Peyer's patch (tissue), 4 donors: ENCODE results near the gene EAF1. TPM values are rescaled to one million over a fixed set of nuclear protein-coding genes. Genes with fewer than 3 reads are reported as not detected.

Experiments
- DNase-seq, 3 donors: peaks; one replicate each; pipeline ENCODE4 v3.0.0-alpha.2; 2017 to 2019
- H3K27ac ChIP-seq, 4 donors: fragments of 200-600 bp; sonication (generic); one replicate each; pipeline ENCODE4 v1.5.1; 2016 to 2019
- H3K27me3 ChIP-seq, 2 donors: fragments of 200-600 bp; sonication (generic); one replicate each; pipeline ENCODE4 v1.5.1; 2019
- H3K36me3 ChIP-seq, 3 donors: fragments of 200-600 bp; sonication (generic); one replicate each; pipeline ENCODE4 v1.5.1; 2016 to 2019
- H3K4me1 ChIP-seq, 4 donors: fragments of 200-600 bp; sonication (generic); one replicate each; pipeline ENCODE4 v1.5.1; 2016 to 2019
- H3K4me3 ChIP-seq, 4 donors: fragments of 200-600 bp; sonication (generic); 1 replicate in 3 of 4; 2 replicates in 1 of 4; pipeline ENCODE4 v1.5.1; 2016 to 2019; ENCODE audit warnings: mild to moderate bottlenecking in 1 of 4
- H3K9me3 ChIP-seq, 4 donors: fragments of 200-600 bp; sonication (generic); one replicate each; pipeline ENCODE4 v1.5.1; 2016 to 2019; ENCODE audit warnings: mild to moderate bottlenecking in 1 of 4
- POLR2A ChIP-seq, 2 donors: fragments of 450-650 bp; IDR thresholded peaks; one replicate each; pipeline ENCODE4 v1.5.1; 2017; ENCODE audit warnings: antibody characterized with exemption in 2 of 2, mild to moderate bottlenecking in 2 of 2, moderate library complexity in 2 of 2
- total RNA-seq, 4 donors: library from RNA; depleted of rRNA; stranded (reverse); fragments of >200 nt; gene quantifications; one replicate each; pipeline ENCODE4 v1.1.0, GENCODE V29; 2016
- TF ChIP-seq, protein P1 (sequence below), 6 experiments: fragments of 450-650 bp in 4 of 6; fragments of 200-600 bp in 2 of 6; sonication (generic) in 1 of 6; IDR thresholded peaks; one replicate each; pipeline ENCODE4 v1.5.1; 2017 to 2019; ENCODE audit warnings: antibody characterized with exemption in 6 of 6, mild to moderate bottlenecking in 3 of 6, moderate library complexity in 1 of 6

Gene EAF1
- total RNA-seq, 4 donors from 2014 or later: 27.1 to 45.4 (median 33.0) TPM

DNA sequence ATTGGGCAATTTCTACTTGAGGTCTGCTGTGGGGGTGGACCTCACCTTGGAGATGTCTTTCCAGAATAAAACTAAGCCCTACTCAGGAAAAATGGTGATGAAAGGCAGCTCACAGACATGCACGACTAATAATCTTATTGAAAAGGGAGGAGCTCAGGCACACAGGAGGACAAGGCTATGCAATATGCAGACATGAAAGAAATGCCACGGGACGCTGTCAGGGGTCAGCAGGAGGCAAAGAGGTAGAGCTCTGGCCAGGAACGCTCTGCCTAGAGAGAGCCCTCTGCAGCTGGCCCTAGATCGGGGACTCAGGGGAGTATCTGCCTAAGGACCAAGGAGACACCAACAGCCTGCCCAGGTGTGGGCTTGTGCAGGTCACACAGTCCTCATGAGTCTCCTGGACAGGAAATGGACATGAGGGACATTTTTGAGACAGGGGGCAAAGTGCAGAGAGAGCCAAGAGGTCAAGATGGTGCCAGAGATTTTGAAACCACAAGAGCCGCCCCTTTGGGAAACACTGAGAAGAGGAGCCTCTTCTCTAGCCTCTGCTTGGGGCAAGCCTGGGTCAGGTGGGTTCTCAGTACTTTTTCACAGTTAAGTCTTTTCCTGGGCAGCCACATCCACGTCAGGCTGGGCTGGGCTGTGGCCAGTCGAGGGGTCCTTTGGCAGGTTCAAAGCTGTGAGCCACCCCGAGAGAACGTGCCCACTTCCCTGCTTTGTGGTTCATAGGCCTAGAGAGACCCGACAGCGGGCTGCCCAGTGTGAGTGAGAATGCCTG is 23.2 kb downstream of the EAF1 start:
- no peak for TF ChIP-seq POLR2A (IDR thresholded peaks at IDR 0.05)
- TF ChIP-seq, protein P1, sequence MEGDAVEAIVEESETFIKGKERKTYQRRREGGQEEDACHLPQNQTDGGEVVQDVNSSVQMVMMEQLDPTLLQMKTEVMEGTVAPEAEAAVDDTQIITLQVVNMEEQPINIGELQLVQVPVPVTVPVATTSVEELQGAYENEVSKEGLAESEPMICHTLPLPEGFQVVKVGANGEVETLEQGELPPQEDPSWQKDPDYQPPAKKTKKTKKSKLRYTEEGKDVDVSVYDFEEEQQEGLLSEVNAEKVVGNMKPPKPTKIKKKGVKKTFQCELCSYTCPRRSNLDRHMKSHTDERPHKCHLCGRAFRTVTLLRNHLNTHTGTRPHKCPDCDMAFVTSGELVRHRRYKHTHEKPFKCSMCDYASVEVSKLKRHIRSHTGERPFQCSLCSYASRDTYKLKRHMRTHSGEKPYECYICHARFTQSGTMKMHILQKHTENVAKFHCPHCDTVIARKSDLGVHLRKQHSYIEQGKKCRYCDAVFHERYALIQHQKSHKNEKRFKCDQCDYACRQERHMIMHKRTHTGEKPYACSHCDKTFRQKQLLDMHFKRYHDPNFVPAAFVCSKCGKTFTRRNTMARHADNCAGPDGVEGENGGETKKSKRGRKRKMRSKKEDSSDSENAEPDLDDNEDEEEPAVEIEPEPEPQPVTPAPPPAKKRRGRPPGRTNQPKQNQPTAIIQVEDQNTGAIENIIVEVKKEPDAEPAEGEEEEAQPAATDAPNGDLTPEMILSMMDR (IDR thresholded peaks at IDR 0.05): no peak
- no peak for DNase-seq
- H3K27ac ChIP-seq: no peak overlapping the region
- no peaks in the 10 kb centered on the region for H3K27me3 ChIP-seq
- no peak overlapping the region for H3K4me3 ChIP-seq
- no peaks in the 10 kb centered on the region for H3K9me3 ChIP-seq
- H3K4me1 ChIP-seq: no peaks in the 10 kb centered on the region
- H3K36me3 ChIP-seq: no peaks in the 10 kb centered on the region

DNA sequence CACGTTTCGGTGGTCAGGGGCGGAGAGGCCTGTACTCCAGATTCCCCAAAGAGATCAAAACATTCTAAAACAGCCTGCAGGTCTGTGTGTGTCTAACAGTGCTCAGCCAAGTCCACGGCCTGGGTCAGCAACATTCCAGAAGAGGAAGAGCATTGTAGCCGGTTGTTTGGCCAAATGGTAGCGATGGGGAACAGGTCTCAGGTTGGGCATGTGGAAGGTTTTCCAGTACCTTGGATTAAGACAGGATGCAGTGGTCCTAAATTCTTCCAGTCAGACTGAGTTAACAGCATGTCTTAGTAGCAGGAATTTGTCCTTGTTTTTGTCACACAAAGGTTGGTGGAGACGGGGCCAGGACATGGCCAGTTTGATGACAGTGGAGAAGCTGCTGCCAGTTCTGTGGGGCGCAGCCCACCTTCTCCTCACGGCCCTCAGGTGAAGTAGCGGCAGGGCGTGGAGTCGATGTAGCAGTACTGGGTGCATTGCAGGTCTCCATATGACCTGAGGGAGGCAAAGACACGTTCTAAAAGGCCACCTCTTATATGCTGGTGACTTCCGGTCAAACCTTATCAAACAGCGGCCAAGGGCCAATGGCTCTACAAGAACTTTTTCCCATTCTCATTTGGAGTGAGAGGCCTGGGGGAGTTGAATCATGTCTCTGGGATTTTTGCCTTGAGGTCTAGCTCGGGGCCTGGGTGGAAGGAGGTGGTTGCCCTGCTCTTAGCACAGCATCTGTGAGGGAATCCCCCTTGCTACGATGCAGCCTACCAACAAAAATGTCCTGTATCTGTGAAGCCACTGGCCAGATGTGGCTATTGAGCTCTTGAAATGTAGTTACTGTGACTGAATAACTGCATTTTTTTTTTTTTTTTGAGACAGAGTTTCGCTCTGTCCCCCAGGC is 24.1 kb downstream of the EAF1 start:
- H3K36me3 ChIP-seq: no peaks in the 10 kb centered on the region
- no peak for DNase-seq
- no peaks in the 10 kb centered on the region for H3K4me1 ChIP-seq
- TF ChIP-seq, protein P1 (IDR thresholded peaks at IDR 0.05): no peak
- TF ChIP-seq POLR2A (IDR thresholded peaks at IDR 0.05): no peak
- no peaks in the 10 kb centered on the region for H3K9me3 ChIP-seq
- no peak overlapping the region for H3K27ac ChIP-seq
- no peaks in the 10 kb centered on the region for H3K27me3 ChIP-seq
- no peak overlapping the region for H3K4me3 ChIP-seq

DNA sequence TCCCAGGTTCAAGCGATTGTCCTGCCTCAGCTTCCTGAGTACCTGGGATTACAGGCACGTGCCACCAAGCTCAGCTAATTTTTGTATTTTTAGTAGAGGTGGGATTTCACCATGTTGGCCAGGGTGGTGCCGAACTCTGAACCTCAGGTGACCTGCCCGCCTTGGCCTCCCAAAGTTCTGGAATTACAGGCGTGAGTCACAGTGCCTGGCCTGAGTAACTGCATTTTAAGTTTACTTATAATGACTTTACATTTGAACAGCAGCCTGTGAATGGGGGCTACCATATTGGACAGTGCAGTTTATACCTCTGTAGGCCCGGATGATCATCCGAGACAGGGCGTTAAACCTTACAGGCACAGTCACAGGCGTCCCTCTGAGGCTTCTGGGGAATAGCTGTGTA is 24.8 kb downstream of the EAF1 start:
- DNase-seq: no peak
- no peak overlapping the region for H3K4me3 ChIP-seq
- H3K27ac ChIP-seq: no peak overlapping the region
- H3K36me3 ChIP-seq: no peaks in the 10 kb centered on the region
- H3K9me3 ChIP-seq: no peaks in the 10 kb centered on the region
- no peaks in the 10 kb centered on the region for H3K4me1 ChIP-seq
- TF ChIP-seq, protein P1 (IDR thresholded peaks at IDR 0.05): no peak
- TF ChIP-seq POLR2A (IDR thresholded peaks at IDR 0.05): no peak
- no peaks in the 10 kb centered on the region for H3K27me3 ChIP-seq

DNA sequence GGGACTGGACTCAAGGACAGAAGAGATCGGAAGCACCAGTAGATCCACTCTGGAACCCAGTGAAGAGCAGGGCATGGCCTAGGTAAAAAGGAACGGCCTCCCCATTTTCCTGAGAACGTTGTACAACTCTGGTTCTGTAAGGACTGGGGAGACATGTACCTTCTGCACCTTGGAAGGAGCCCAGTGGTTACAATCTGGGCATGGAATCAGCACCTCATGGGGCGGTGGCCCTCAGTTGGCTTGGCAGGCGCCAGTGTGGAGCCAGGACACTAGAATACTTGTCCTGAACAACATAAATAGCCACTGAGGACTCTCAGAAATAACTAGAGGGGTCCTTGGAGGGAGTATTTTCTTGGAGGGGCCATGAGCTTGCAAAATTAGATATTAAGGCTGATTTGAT is 25.6 kb downstream of the EAF1 start:
- H3K4me1 ChIP-seq: no peaks in the 10 kb centered on the region
- no peak for TF ChIP-seq POLR2A (IDR thresholded peaks at IDR 0.05)
- TF ChIP-seq, protein P1 (IDR thresholded peaks at IDR 0.05): no peak
- no peaks in the 10 kb centered on the region for H3K27me3 ChIP-seq
- no peaks in the 10 kb centered on the region for H3K9me3 ChIP-seq
- H3K36me3 ChIP-seq: no peaks in the 10 kb centered on the region
- H3K4me3 ChIP-seq: no peak overlapping the region
- DNase-seq: no peak
- no peak overlapping the region for H3K27ac ChIP-seq

DNA sequence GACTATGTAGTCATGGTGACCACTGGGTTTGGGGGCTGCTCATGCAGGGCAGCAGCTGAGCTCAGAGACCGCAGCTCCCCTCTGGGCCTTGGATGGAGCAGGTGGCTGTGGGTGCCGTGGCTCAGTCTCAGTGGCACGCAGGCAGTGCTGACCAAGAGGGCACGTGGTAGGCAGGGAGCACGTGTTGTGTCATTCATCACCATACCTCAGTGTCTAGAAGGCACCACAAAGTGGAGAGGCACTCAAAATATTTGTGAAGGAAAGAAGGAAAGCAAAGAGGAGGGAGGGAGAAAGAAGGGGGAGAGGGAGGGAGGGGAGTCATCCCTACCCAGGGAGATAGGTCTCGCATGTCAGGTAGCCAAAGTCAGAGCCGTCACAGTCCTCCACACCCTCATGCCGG is 26.1 kb downstream of the EAF1 start:
- Histone ChIP-seq H3K4me3 (no peak overlapping the region), H3K4me1 (no peaks in the 10 kb centered on the region), H3K36me3 (no peaks in the 10 kb centered on the region), H3K9me3 (no peaks in the 10 kb centered on the region), H3K27me3 (no peaks in the 10 kb centered on the region), H3K27ac (no peak overlapping the region)
- TF ChIP-seq POLR2A (IDR thresholded peaks at IDR 0.05): no peak
- no peak for DNase-seq
